PC-9 (cell line): ENCODE data around the gene BPI. TPM values are rescaled to one million over a fixed set of nuclear protein-coding genes. Genes with fewer than 3 reads are reported as not detected.

Source experiments
- BruUV-seq: library from RNA; stranded (reverse); fragments of 400-500 nt; replicated peaks from 2 replicates; lab custom pipeline; 2021; lab: Mats Ljungman, UMichigan
- CTCF ChIA-PET: fragments of 300-600 bp; sonication (Branson Sonifier 250); formaldehyde crosslinking; loops from one replicate; lab custom pipeline; 2022; ENCODE audit warnings: antibody characterized with exemption; lab: Charles Lee
- POLR2A ChIA-PET: fragments of 300-600 bp; sonication (Branson Sonifier 250); formaldehyde crosslinking; loops from one replicate; lab custom pipeline; 2022; ENCODE audit warnings: antibody characterized with exemption; ENCODE audit not compliant: unreplicated experiment; lab: Charles Lee
- DNase-seq, 2 experiments: peaks; one replicate each; pipeline versions ENCODE4 v3.0.0 to v3.0.0-alpha.2; 2015 to 2022; ENCODE audit warnings: mixed read lengths in 1 of 2
- H2AFZ ChIP-seq: fragments of 200-600 bp; sonication (generic); 2 replicates; pipeline ENCODE4 v1.8.1; 2017; ENCODE audit warnings: antibody characterized with exemption
- H3F3A ChIP-seq: fragments of 200-600 bp; sonication (generic); 2 replicates; pipeline ENCODE4 v1.8.1; 2017; ENCODE audit warnings: antibody characterized with exemption, mild to moderate bottlenecking, low read depth; ENCODE audit not compliant: insufficient read depth
- H3K27ac ChIP-seq: fragments of 200-600 bp; sonication (generic); 2 replicates; pipeline ENCODE4 v1.6.1; 2016; ENCODE audit warnings: mixed run types
- H3K27me3 ChIP-seq: fragments of 200-600 bp; sonication (generic); 2 replicates; pipeline ENCODE4 v1.6.1; 2016; ENCODE audit warnings: low read depth, mixed run types; ENCODE audit not compliant: insufficient read depth
- H3K36me3 ChIP-seq: fragments of 200-600 bp; sonication (generic); 2 replicates; pipeline ENCODE4 v1.6.1; 2016; ENCODE audit warnings: low read depth, mixed run types
- H3K4me1 ChIP-seq: fragments of 200-600 bp; sonication (generic); replicated peaks from 2 replicates; pipeline ENCODE4 v1.6.1; 2016; ENCODE audit warnings: mixed run types; ENCODE audit not compliant: insufficient read depth
- H3K4me2 ChIP-seq: fragments of 200-600 bp; sonication (generic); 2 replicates; pipeline ENCODE4 v1.6.1; 2017; ENCODE audit warnings: mixed run types
- H3K4me3 ChIP-seq: fragments of 200-600 bp; sonication (generic); 2 replicates; pipeline ENCODE4 v1.6.1; 2016; ENCODE audit warnings: mixed run types
- H3K79me2 ChIP-seq: fragments of 200-600 bp; sonication (generic); 2 replicates; pipeline ENCODE4 v1.6.1; 2017; ENCODE audit warnings: low read depth, mixed run types
- H3K9me2 ChIP-seq: fragments of 200-600 bp; sonication (generic); 2 replicates; pipeline ENCODE4 v1.8.1; 2017; ENCODE audit warnings: mild to moderate bottlenecking; ENCODE audit not compliant: insufficient read depth
- H3K9me3 ChIP-seq: fragments of 200-600 bp; sonication (generic); 2 replicates; pipeline ENCODE4 v1.8.1; 2016; ENCODE audit warnings: low read depth; ENCODE audit not compliant: insufficient read depth
- H4K20me1 ChIP-seq: fragments of 200-600 bp; sonication (generic); 2 replicates; pipeline ENCODE4 v1.8.1; 2017; ENCODE audit not compliant: insufficient read depth
- EZH2 ChIP-seq: fragments of 200-600 bp; sonication (generic); IDR thresholded peaks from 2 replicates; pipeline ENCODE4 v1.8.0; 2017; ENCODE audit warnings: antibody characterized with exemption, low read depth
- intact Hi-C: fragments of 100-400 bp; cut with micrococcal nuclease; formaldehyde crosslinking; loops from one replicate; pipeline ENCODE4 v1.10.0; 2022; ENCODE audit not compliant: unreplicated experiment
- total RNA-seq: library from RNA; stranded (reverse); gene quantifications from 2 replicates; pipeline ENCODE4 v1.2.3, GENCODE V29; 2021
- TF ChIP-seq, protein P1 (sequence below): fragments of 200-600 bp; sonication (generic); conservative IDR thresholded peaks from 2 replicates; pipeline ENCODE4 v1.6.1; 2017; ENCODE audit warnings: mixed run types, antibody characterized with exemption, mild to moderate bottlenecking, moderate library complexity

The BPI gene
- total RNA-seq, 1 experiment from 2014 or later, result not detected

DNA sequence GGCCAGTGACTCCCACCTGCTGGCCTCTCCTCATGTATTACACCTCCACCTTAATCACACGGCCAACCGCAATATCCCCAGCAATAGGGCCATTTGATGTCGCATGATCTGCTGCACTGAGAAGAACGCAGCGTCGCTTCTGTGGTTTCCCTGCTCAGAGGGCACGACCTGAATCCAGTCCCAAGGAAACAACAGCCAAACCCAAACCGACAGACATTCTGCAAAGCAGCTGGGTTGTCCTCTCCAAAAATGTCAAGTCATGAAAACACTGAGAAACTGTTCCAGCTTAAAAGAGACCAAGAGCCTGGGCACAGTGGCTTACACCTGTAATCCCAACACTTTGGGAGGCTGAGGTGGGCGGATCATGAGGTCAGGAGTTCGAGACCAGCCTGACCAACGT, 7.5 kb upstream of the BPI start:
- no peaks in the 10 kb centered on the region for H3K9me2 ChIP-seq
- no peaks in the 10 kb centered on the region for H3K79me2 ChIP-seq
- no peak overlapping the region for H3K4me2 ChIP-seq
- H3K27ac ChIP-seq, result no peak overlapping the region
- H2AFZ ChIP-seq, result no peak overlapping the region
- no peak overlapping the region for H3K4me3 ChIP-seq
- ChIA-PET CTCF (no interaction called here), POLR2A (no interaction called here)
- no peak for DNase-seq
- BruUV-seq, result no TSS peak
- H3K27me3 ChIP-seq, result no peaks in the 10 kb centered on the region
- H3K4me1 ChIP-seq, result peaks cover 16% of the 10 kb centered on the region
- no peaks in the 10 kb centered on the region for H3F3A ChIP-seq
- no peaks in the 10 kb centered on the region for H4K20me1 ChIP-seq
- intact Hi-C loops, result no loop called here
- no peaks in the 10 kb centered on the region for H3K9me3 ChIP-seq
- no peaks in the 10 kb centered on the region for H3K36me3 ChIP-seq
- TF ChIP-seq, protein P1, sequence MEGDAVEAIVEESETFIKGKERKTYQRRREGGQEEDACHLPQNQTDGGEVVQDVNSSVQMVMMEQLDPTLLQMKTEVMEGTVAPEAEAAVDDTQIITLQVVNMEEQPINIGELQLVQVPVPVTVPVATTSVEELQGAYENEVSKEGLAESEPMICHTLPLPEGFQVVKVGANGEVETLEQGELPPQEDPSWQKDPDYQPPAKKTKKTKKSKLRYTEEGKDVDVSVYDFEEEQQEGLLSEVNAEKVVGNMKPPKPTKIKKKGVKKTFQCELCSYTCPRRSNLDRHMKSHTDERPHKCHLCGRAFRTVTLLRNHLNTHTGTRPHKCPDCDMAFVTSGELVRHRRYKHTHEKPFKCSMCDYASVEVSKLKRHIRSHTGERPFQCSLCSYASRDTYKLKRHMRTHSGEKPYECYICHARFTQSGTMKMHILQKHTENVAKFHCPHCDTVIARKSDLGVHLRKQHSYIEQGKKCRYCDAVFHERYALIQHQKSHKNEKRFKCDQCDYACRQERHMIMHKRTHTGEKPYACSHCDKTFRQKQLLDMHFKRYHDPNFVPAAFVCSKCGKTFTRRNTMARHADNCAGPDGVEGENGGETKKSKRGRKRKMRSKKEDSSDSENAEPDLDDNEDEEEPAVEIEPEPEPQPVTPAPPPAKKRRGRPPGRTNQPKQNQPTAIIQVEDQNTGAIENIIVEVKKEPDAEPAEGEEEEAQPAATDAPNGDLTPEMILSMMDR, result no peak
- TF ChIP-seq EZH2, result no peak

DNA sequence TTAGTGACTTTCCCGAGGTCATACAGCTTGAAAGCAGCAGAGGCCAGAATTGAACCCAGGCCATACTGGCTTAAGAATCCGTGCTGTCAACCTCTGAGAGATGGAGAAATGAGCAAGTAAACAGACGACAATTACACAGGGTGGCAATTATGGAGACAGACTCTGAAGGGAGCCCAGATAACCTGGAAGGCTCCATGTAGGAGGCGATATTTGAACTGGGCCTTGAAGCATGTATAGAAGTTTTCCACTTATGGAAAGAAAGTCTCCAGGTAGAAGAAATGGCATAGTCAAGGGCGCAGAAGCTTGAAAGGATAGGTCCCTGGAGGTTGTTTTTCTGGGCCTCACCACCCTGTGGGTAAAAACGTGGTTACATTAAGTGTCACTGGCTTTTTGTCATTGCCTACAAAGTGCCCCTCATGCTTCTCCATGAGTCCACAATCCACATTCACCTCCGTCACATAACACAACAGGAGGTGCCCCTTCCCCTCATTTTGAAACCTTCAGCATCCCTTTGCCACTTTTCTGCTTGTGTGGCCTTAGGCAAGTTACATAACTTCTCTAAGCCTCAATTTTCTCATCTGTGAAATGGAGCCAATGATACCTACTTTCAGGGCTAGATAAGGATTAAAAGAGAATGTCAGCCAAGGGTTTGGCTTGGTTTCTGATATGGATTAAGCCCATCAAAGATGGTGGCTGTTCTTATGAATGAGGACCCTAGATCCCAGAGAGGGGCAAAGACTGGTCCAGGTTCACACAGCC, 5.9 kb upstream of the BPI start:
- ChIA-PET POLR2A (no interaction called here), CTCF (no interaction called here)
- Histone ChIP-seq H3K36me3 (no peaks in the 10 kb centered on the region), H3K27ac (no peak overlapping the region), H3K9me2 (no peaks in the 10 kb centered on the region), H3F3A (0 out of 2 replicates have a peak, but pooled peaks cover under 1% of the 10 kb centered on the region), H3K79me2 (no peaks in the 10 kb centered on the region), H3K4me3 (no peak overlapping the region), H4K20me1 (no peaks in the 10 kb centered on the region), H3K4me2 (no peak overlapping the region), H2AFZ (no peak overlapping the region), H3K27me3 (0 out of 2 replicates have a peak, but pooled peaks cover under 1% of the 10 kb centered on the region), H3K4me1 (peaks cover 14% of the 10 kb centered on the region), H3K9me3 (no peaks in the 10 kb centered on the region)
- intact Hi-C loops, result no loop called here
- no peak for DNase-seq
- no TSS peak for BruUV-seq
- TF ChIP-seq EZH2, result no peak
- TF ChIP-seq, protein P1, result no peak

DNA sequence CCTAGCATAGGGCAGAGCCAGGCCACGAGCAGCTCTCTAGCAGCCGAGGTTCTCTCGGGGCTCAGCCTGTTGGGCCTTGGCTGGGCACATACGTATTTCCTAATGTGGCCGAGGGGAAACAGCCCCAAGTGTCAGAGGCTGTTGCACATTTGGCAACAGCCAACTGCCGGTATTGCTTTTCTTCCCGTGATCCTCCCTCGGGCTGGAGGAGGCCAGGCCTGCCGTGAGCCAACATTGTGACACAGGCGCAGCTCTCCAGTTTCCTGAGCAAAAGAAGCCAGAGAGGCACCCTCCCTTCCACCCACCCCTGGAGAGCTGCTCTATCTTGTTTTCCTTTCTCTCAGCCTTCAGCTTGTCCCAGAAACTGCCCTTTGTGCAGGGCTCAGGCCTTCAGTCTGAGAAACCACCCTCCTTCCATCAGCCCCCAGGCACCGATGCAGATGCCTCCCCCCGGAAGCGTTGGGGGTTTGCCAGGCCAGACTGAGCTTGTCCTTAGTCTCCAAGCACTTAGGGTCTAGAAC, 5.1 kb upstream of the BPI start:
- CTCF ChIA-PET, result no interaction called here
- POLR2A ChIA-PET, result no interaction called here

More for the DNA sequence above, 5.1 kb upstream of the BPI start:
- Histone ChIP-seq H3K79me2 (no peaks in the 10 kb centered on the region), H3K4me2 (no peak overlapping the region), H3K4me3 (no peak overlapping the region), H3K9me2 (no peaks in the 10 kb centered on the region), H3K4me1 (peaks cover 14% of the 10 kb centered on the region), H3K36me3 (no peaks in the 10 kb centered on the region), H3K9me3 (no peaks in the 10 kb centered on the region), H3F3A (0 out of 2 replicates have a peak, but pooled peaks cover 4% of the 10 kb centered on the region), H4K20me1 (no peaks in the 10 kb centered on the region), H3K27ac (no peak overlapping the region), H3K27me3 (0 out of 2 replicates have a peak, but pooled peaks cover 4% of the 10 kb centered on the region), H2AFZ (no peak overlapping the region)
- TF ChIP-seq, protein P1, result no peak
- no peak for TF ChIP-seq EZH2
- intact Hi-C loops, result no loop called here
- no peak for DNase-seq
- no TSS peak for BruUV-seq
